NOMO-1 treated with DMSO at 0.1 percent for 48 hours (cell line): ENCODE data around the gene POGLUT2.

Experiments
- DNase-seq: peaks from one replicate; lab custom pipeline; 2025; ENCODE audit not compliant: unreplicated experiment; lab: John Stamatoyannopoulos, UW

The POGLUT2 gene

GRCh38 chr13:102798581-102799425 lies at the start of gene POGLUT2, which contains the start of gene BIVM:
Gene POGLUT2 (minus strand): TSS chr13:102798976. CDS start chr13:102798670, 306 bp downstream.
Gene BIVM (plus strand): TSS chr13:102799119. CDS start chr13:102807268, 8,149 bp downstream.
- peak; percentile 57 for DNase-seq

DNA sequence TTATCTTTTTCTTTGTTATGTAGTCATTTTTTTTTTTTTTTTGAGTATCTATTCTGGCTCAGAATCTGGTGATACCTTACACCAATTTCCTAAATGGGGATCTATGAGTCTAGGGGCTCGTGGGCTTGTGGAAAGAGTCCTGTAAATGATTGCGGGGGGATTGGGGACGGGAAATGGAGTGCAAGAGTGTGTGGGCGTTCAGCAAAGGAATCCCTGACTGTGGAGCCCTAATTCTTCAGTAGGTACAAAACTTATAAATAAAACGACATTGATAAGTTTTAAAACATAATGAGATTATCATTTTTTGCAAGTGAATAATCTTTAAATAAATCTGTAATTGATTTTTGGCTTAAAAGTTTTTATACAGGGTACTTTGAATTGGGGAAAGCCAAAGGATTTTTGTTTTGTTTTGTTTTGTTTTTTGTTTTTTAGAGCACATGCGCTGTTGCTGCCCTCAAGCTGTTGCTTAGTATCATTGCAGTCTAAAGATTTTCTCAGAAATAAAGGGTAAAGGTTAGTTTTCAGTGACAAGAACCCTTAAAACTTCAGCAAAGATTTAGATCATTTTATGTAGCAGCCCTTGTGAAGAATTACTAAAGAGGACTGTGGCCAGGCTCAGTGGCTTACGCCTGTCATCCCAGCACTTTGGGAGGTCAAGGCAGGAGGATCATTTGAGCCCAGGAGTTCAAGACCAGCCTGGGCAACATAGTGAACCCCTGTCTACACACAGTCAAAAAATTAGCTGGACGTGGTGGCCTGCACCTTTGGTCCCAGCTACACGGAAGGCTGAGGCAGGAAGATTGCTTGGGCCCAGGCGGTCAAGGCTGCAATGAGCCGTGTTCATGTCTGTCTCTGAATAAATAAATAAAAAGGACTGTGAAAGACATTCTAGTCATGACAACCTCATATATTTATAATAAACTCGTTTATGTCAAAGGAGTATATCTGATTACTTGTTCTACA lies 48.8 kb upstream of the POGLUT2 start:
- DNase-seq: peak; percentile 39

DNA sequence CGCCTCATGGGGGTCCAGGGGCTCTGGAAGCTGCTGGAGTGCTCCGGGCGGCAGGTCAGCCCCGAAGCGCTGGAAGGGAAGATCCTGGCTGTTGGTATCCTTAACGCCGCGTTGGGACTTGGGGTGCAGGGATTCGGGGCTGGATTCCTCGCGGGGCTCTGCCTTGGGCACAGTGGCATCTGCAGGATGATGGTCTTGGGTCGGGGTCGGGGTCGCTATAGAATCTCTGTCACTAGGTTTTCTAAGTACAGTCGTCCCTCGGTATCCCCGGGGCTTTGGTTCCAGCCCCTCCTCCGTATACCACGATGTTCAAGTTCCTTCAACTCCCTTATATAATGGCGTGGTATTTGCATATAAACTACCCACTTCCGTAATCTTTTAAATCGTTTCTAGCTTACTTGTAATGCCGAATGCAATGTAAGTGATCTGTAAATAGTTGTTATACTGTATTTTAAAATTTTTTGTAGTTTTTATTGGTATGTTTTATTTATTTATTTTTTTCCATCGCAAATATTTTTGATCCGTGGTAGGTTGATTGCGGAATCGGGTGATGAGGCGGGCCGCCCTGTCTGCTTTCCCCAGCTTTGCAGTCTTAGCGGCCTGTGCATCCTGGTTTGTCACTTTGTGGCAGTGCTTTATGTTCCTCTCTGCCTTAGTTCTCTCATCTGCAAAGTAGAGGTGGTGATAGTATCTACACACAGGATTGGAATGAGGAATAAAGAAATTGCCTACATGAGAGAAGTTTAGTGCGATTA lies 47.7 kb upstream of the POGLUT2 start:
- DNase-seq: peak; percentile 83

- DNase-seq: peak; percentile 92
These were observed 47.0 kb upstream of the POGLUT2 start, which contains the start of gene ERCC5 for GRCh38 chr13:102845630-102846260. Gene ERCC5 (plus strand): TSS chr13:102846032. CDS start chr13:102846267, 235 bp downstream.

- DNase-seq: no peak
These were observed 46.5 kb upstream of the POGLUT2 start for GRCh38 chr13:102845289-102845629.

DNA sequence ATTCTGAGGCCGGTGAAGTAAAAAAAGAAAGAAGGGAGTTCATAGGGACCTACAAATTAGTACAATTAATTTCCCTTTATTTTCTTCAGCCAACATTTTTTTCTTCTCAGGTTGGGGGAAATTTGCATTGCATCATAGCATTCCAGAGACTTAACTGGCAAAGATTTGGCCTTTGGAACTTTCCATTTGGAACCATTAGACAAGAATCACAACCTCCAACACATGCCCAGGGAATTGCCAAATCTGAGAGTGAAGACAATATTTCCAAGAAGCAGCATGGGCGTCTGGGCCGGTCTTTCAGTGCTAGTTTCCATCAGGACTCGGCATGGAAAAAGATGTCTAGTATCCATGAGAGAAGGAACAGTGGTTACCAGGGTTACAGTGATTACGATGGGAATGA lies 40.7 kb upstream of the POGLUT2 start:
- DNase-seq: no peak

DNA sequence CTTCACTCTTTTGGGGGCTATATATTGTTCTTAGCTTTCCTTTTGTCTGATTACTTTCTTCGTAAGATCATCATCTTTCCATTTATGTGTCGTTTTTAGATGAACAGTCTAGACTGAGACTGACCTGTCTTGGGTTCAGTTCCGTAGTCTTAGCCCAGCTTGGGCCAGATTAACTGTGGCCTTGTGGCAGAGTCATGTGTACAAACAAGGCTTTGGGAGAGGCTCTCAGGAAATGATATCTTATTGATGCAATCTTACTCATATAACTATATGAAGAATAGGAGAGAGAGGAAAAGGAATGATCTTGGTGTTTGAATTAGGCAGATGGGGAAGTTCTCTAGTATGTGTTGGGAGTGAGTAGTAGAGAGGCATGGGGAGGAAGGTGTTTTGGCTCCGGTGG lies 40.2 kb upstream of the POGLUT2 start:
- no peak for DNase-seq

GRCh38 chr13:102838273-102838672 lies 39.5 kb upstream of the POGLUT2 start:
- no peak for DNase-seq

DNA sequence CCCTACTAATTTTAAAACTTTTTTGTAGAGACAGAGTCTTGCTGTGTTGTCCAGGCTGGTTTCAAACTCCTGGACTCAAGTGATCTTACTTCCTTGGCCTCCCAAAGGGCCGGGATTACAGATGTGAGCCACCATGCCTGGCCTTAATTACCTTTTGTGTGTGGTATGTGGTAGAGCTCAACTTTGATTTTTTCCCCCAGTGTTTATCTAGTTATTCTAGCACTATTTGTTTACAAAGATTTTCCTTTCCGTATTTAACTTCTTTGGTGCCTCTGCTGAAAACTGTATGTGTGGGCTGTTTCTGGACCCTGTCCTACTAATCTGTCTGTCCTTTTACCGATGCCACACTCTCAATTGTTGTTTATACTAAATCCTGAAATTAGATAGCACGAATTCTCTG lies 37.7 kb upstream of the POGLUT2 start:
- no peak for DNase-seq

DNA sequence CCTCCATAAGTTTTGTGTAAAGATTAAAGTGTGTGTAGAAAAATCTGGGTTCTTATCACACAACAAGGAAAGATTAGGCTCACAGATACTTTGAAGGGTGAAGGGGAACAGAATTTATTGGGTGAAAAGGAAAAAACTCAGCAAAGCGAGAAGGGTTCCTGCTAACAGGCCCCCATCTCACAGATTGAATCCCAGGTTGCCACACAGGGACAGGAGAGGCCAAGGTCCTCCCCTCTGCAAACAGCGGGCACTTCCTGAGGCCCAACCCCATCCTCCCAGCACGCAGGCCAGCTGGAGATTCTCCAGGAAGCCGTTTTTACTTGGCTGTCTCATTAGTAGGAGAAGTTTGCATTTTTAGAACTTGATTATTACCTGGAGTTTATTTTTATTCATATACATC lies 31.9 kb upstream of the POGLUT2 start:
- DNase-seq: no peak

GRCh38 chr13:102825921-102826706 lies 27.3 kb upstream of the POGLUT2 start:
- DNase-seq: no peak

DNA sequence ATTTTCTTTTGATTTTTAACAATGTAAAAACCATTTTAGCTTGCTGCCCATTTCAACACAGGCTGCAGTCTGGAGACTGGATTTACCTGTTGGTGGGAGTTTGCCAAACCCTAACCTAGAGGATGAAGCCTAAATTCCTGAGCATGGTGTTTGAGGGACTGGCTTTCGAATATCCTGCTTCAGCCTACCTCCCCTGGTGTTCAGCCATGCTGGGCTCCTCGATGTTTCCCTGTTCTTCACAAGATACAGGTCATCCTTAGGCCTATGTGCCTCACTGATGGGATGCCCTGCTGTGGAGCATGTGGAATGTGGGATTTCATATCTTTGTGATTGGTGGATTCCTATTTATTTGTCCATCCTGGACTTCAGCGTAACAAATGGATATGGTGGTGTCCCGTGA lies 26.6 kb upstream of the POGLUT2 start:
- DNase-seq: no peak

DNA sequence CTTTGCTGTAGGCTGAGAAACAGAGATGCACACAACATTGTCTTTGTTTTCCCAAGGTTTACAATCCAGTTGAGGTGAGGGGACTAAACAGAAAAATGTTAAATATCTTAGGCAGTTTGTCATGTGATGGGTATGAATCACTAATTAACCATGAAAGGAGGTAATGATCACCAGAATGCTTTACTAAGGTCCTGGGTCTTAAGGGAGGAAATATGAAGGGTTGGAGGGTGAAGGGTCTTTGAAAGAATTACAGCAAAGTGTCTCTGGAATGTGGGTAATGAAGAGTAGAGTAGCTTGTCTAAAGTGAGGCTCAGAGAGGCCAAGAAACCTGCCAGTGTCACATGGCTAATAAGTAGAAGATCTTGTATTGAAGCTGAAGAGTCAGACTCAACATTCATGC lies 19.1 kb upstream of the POGLUT2 start:
- no peak for DNase-seq

GRCh38 chr13:102817241-102817640 lies 18.5 kb upstream of the POGLUT2 start:
- no peak for DNase-seq

GRCh38 chr13:102816708-102817107 lies 17.9 kb upstream of the POGLUT2 start:
- DNase-seq: no peak

- no peak for DNase-seq
These were observed 17.0 kb upstream of the POGLUT2 start for GRCh38 chr13:102815788-102816187.

DNA sequence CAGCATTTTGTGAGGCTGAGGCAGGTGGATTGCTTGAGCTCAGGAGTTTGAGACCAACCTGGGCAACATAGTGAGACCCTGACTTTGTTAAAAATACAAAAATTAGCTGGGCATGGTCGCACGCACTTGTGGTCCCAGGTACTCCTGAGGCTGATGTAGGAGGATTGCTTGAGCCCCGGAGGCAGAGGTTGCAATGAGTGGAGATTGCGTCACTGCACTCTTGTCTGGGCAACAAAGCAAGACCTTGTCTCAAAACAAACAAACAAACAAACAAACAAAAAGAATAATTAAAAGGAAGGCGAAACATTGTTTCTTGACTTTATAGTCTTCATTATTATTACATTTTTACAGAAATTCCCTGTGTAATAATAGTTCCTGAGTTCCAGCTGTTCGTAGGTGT lies 16.0 kb upstream of the POGLUT2 start:
- DNase-seq: no peak

- DNase-seq: no peak
These were observed 15.3 kb upstream of the POGLUT2 start for GRCh38 chr13:102814025-102814607.

DNA sequence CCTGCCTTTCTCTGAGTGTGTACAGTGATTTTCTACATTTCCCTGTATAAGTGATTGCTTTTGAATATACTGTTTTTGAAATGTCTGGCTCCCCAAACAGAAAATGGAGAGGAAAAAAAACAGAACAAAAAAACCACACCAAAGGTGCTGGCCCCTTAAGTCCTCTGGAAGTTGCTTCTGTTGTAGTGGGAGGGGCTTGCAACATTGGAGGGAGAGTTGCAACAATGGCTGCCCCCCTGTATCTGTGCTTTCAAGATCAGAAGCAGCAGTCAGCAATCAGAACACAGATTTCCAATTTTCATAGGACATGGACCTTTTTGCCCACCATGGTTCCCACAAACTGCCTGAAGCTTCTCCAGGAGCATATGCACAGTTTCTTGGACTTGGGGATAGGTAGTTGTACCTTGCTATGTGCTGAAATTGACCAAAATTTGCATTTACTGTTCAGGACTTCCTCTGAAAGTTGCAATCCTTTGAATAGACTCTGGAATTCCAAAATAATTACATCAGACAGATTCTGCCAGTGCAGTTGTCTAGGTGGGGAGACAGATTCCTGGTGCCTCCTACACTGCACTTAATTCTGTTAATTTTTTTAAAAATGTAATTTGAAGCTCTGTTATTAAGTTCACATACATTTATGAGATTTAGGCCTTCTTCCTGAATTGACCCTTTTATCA lies 14.0 kb upstream of the POGLUT2 start:
- no peak for DNase-seq
